Measurements from ENCODE around the gene ZBTB20.
"Not testable (repeated sequence)": the region's sequence is repeated elsewhere in the genome, so short reads cannot be mapped to it uniquely, and the experiment has no call there.

Gene ZBTB20

DNA sequence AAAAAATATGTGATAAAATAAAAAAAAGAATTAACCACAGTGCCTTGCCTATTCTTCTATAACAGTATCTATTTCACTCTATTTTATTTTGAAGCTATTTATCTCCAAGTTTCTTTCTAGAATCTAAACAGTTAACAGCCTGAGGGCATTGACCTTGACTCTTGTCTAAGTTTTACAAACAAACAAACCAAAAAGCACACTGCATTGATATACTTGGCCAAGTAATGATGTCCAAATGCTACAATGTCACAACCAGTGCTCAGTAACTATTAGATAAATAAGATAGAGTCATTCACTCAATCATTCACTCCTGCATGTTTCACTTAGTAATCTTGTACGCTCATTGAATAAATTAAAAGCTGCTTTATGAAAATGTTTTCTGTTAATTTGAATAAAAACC, 466.8 kb downstream of the ZBTB20 start:
- DNase-seq (ENCODE audit: low read depth in 2 of 3, low spot score in 1 of 3): no peak

DNA sequence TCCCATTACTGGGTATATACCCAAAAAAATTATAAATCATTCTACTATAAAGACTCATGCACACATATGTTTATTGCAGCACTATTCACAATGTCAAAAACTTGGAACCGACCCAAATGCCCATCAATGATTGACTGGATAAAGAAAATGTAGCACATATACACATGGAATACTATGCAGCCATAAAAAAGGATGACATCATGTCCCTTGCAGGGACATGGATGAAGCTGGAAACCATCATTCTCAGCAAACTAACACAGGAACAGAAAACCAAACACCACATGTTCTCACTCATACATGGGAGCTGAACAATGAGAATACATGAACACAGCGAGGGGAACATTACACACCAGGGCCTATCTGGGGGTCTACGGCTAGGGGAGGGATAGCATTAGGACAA, 467.3 kb downstream of the ZBTB20 start:
- not testable (repeated sequence) for DNase-seq (ENCODE audit: low read depth in 2 of 3, low spot score in 1 of 3)

GRCh38 chr3:114675104-114675503, 472.0 kb downstream of the ZBTB20 start:
- no peak for DNase-seq (ENCODE audit: low read depth in 2 of 3, low spot score in 1 of 3)

DNA sequence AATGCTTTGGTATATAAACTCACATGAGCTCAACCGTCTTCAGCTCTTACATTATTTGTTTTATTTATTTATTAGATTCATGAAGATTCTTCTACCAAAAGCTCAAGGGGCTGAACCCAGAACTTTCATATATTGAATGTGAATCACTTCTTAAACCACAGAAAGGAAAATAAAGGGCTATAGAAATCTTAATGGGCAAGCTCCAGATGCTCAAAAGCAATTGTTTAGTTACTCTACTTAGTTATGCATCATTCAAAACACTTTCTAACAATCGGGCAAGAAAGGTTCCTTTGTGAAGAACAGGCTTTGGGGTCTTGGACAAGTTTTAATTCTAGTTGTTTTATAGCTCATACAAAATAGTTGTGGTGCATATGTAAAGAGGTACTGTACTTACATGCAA, 473.1 kb downstream of the ZBTB20 start:
- no peak for DNase-seq (ENCODE audit: low read depth in 2 of 3, low spot score in 1 of 3)

GRCh38 chr3:114673481-114673880, 473.6 kb downstream of the ZBTB20 start:
- DNase-seq (ENCODE audit: low read depth in 2 of 3, low spot score in 1 of 3): no peak

GRCh38 chr3:114672692-114673447, 474.2 kb downstream of the ZBTB20 start:
- no peak for DNase-seq (ENCODE audit: low read depth in 2 of 3, low spot score in 1 of 3)

GRCh38 chr3:114671741-114672510, 475.2 kb downstream of the ZBTB20 start:
- no peak for DNase-seq (ENCODE audit: low read depth in 2 of 3, low spot score in 1 of 3)

DNA sequence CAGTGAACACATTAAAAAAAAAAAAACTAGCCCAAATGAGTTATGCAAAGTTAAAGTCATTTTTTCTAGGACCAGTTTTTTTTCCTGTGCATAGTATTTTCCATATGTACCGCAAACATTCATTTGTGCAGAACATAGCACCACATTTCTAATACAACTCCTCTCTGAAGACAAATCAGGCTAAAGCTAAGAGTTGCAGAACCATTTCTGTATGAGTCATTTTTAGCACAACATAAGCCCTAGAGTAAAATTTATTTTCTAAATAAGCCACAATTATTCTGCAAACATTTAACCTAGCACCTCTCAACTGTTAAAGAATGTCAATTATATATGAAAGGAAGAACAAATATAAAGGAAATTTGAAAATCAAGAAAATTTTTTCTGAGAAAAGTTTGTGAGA, 477.5 kb downstream of the ZBTB20 start:
- DNase-seq (ENCODE audit: low read depth in 2 of 3, low spot score in 1 of 3): no peak

DNA sequence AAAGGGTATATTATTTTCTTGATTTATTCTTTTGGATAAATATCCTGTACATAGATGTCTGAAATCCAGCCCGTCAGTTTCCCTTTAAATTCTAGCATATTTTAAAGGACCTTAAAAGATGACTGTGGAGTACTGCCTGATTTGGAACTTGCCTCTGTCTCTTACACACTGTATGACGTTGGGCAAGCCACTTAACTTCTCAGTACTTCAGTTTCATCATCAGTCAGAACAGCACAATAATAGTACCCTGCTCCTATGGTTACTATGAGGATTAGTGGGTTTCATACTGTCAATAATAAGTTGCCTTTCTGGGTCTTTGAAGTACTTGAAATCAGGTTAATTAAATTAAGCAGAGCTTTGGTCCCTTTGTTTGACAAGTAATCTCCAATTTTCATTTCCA, 479.0 kb downstream of the ZBTB20 start:
- no peak for DNase-seq (ENCODE audit: low read depth in 2 of 3, low spot score in 1 of 3)

DNA sequence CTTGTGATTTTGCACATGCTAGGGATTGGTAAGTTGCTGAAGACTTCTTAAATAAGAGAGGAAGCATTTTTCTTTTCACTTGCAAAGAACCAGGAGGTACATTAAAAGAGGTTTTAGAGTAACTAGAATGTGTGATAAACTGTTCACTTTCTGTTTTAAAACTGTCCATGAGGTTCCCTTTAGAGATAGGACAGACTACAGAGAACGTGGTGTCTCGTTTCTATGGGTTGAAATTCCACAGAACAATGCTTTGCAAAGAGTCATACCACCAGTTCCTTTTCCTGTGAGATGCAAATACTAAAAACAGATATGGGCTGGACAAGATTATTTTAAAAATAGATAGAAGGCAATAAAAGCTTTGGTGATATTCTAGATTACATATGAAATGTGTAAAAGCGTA, 480.5 kb downstream of the ZBTB20 start:
- no peak for DNase-seq (ENCODE audit: low read depth in 2 of 3, low spot score in 1 of 3)

DNA sequence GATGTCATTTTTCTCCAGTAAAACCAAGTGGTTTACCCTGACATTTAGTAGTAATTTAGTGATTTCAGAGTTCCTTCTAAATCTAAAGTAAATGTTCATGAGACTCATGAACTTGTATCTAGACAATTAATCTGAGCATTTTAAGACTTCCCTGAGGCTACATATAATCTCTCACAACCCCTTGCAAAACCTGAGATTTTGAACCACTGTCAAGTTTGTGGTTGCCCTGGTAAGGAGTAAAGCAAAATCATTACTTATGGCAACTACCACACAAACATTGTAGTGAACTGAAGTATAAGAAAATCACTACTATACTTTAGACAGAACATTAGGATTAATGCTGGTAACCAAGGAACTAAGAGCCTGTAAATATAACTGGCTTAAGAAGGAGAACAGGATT, 483.1 kb downstream of the ZBTB20 start:
- DNase-seq (ENCODE audit: low read depth in 2 of 3, low spot score in 1 of 3): no peak

- no peak for DNase-seq (ENCODE audit: low read depth in 2 of 3, low spot score in 1 of 3)
These were observed 486.3 kb downstream of the ZBTB20 start for GRCh38 chr3:114660808-114661207.

DNA sequence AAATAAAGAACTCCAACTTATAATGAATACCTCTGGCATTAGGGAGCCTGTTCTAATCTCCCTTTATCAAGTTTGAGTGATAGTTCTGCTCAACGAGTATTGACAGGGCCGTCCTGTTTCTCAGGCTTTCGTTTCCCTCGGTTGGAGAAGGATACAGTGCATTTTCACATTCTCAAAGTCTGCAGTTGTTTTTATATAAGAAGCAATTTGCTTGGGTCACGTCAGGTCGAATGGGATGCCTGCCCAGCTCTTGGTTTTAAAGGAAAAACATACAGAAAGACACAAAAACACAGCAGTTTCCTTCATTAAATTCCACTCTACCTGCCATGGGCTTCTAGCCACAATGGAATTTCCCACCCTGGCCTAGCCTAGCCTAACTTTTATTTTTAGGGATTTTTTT, 487.0 kb downstream of the ZBTB20 start:
- no peak for DNase-seq (ENCODE audit: low read depth in 2 of 3, low spot score in 1 of 3)

DNA sequence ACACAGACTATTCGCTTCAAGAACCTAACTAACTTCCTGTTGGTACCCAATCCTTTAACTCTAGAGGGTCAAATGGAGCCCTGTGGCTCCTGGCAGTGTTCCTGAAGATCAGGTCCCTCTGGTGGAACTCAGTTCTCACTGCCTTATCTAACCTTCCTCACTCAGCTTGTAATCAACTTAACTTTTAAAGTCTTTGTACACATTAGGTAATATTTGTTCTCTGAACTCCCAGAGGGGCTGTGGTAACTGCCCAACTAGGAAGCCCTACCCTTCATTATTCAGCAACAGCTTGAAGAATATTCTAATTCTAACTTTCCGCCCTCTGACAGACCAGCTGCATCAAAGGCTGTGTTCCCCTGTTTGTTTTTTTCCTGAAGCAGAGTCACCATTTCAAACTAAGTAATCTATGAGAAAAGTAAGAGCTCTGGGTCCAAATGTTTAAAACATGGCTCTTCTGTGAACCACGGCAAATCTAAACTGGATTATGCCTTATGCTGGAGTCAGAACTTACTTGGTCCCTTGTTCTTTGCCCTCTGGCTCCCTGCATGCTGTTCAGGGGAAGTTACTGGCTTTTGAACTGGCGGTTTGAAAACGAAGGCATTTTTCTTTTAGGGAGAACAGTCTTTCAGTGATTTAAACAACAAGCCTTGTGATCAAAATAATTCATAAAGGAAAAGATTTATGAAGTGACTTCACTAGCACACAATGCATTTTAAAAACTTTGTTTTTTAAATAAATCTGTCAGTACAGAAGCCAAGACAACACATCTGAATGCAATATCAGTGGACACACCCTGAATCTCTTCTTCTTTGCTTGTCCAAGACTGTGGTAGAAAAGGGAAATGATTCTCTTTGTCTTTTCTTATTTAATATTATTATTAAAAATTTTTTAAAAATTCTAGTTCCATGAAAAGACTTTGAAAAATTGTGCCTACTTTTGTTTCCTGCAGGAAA, 487.7 kb downstream of the ZBTB20 start:
- no peak for DNase-seq (ENCODE audit: low read depth in 2 of 3, low spot score in 1 of 3)

DNA sequence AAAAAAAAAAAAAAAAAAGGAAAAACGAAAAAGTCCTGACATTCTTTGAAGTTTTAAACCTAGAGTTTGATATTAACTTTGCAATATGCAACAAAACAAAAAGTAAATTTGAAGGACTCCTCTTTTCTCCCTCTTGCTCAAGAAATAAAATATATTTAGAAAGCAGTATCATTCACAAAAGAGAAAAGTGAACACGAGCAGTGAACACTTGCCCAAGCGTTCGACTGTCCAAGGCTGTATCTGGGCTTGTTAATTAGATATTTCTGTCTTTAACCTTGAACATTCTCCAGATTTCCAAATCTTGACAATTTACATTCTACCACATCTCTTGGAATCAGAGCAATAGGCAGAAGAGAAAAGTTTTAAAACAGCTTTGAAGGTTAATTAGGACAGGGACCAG, 495.5 kb downstream of the ZBTB20 start:
- DNase-seq (ENCODE audit: low read depth in 2 of 3, low spot score in 1 of 3): no peak

GRCh38 chr3:114650808-114651207, 496.3 kb downstream of the ZBTB20 start:
- DNase-seq (ENCODE audit: low read depth in 2 of 3, low spot score in 1 of 3): no peak

DNA sequence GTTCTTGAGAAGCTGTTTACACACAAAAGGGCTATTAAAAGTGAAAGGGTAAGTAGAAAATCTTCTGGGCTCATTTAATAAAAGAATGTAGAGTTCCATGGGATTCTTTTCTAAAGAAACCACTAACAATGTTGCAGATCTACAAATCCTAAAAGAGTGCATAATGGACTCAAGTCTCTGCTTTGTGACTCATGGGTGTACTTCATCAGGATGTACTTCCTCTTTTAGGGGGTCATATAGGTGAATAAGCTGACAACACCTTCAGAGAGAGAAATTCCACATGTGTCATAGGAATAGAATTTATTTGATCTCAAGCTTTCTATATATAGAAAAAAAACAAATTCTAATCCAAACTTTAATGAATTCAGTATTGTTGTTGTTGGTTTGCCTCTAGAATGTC, 497.8 kb downstream of the ZBTB20 start:
- no peak for DNase-seq (ENCODE audit: low read depth in 2 of 3, low spot score in 1 of 3)

- no peak for DNase-seq (ENCODE audit: low read depth in 2 of 3, low spot score in 1 of 3)
These were observed 500.6 kb downstream of the ZBTB20 start for GRCh38 chr3:114646526-114646925.

DNA sequence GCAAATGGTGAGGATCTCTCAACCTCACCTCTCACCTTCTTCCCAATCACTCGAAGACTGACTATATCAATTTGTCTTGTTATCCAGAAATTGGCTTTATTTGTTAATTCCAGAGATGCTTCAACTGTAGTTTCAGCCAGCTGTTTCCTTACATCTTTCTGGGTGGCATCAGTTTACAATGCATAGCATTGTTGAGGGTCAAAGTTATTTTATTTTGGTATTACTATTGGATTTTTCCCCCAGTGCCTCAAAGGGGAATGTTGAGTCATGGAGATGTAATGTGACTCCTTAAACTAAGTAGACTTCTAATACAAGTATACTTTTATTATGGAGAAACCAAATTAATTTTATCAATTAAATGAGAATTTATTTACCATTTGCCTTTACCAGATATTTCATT, 501.7 kb downstream of the ZBTB20 start:
- DNase-seq (ENCODE audit: low read depth in 2 of 3, low spot score in 1 of 3): no peak

DNA sequence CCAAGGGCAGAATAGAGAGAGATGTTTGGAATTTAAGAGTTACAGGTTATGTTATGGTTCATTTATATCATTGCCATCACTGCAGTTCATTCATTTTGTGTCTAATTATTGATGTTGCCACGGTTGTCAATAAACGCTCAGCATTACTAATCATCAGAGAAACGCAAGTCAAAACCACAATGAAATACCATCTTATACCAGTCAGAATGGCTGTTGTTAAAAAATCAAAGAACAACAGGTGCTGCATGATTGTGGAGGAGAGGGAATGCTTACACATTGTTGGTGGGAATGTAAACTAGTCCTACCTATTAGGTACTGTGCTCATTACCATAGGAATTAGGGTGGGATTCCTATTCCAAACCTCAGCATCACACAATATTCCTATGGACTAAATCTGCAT, 502.7 kb downstream of the ZBTB20 start:
- DNase-seq (ENCODE audit: low read depth in 2 of 3, low spot score in 1 of 3): no peak

GRCh38 chr3:114642951-114643741, 503.9 kb downstream of the ZBTB20 start:
- DNase-seq (ENCODE audit: low read depth in 2 of 3, low spot score in 1 of 3): no peak
